Type B pancreatic cell (in vitro differentiated cells): Measurements from ENCODE around the gene PDGFA. TPM values are rescaled to one million over a fixed set of nuclear protein-coding genes. Genes with fewer than 3 reads are reported as not detected.

ENCODE experiments used
- DNase-seq: peaks from one replicate; pipeline ENCODE4 v3.0.0; 2021; ENCODE audit warnings: mixed read lengths; ENCODE audit not compliant: unreplicated experiment; ENCODE audit errors: extremely low spot score
- H3K27ac Mint-ChIP-seq: 2 replicates; pipeline ENCODE4 v1.8.0; 2021; ENCODE audit warnings: mild to moderate bottlenecking, mixed read lengths
- H3K27me3 Mint-ChIP-seq: 2 replicates; pipeline ENCODE4 v1.8.0; 2021; ENCODE audit warnings: mixed read lengths
- H3K36me3 Mint-ChIP-seq: 2 replicates; pipeline ENCODE4 v1.8.0; 2021; ENCODE audit warnings: mixed read lengths
- H3K4me1 Mint-ChIP-seq: one replicate; pipeline ENCODE4 v1.8.0; 2021; ENCODE audit warnings: mixed read lengths; ENCODE audit not compliant: unreplicated experiment
- H3K4me3 Mint-ChIP-seq: 2 replicates; pipeline ENCODE4 v1.8.0; 2021; ENCODE audit warnings: mild to moderate bottlenecking, mixed read lengths
- H3K9me3 Mint-ChIP-seq: 2 replicates; pipeline ENCODE4 v1.8.0; 2021; ENCODE audit warnings: mixed read lengths
- total RNA-seq: library from RNA; stranded (reverse); gene quantifications from 2 replicates; pipeline ENCODE4 v1.2.1, GENCODE V29; 2021; ENCODE audit warnings: low replicate concordance
- TF ChIP-seq, protein P1 (sequence below): fragments of 200-600 bp; sonication (generic); conservative IDR thresholded peaks from 2 replicates; pipeline ENCODE4 v1.5.0; 2021; ENCODE audit warnings: antibody characterized with exemption, mild to moderate bottlenecking

Gene PDGFA
- total RNA-seq, 1 donor from 2014 or later = 28.1 TPM

DNA sequence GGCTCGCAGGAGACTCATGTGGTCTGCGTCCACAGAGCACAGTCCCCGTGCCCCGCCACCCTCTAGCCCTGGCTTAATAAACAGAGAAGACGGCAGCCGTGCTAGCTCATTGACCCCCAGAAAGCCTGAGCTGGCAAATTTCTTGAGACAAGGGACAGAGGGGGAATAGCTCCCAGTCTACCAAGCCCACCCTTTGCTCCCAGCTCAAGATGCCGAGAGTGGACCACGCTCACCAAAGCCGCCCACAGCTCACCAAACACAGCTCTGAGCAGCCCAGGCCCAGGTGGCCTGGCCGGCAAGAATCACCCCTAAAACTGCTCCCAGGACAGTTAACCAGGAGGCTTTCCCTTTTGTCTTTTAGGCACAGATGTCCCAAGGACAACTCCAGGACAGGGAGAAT lies 5.4 kb downstream of the PDGFA start:
- DNase-seq = no peak
- TF ChIP-seq, protein P1, sequence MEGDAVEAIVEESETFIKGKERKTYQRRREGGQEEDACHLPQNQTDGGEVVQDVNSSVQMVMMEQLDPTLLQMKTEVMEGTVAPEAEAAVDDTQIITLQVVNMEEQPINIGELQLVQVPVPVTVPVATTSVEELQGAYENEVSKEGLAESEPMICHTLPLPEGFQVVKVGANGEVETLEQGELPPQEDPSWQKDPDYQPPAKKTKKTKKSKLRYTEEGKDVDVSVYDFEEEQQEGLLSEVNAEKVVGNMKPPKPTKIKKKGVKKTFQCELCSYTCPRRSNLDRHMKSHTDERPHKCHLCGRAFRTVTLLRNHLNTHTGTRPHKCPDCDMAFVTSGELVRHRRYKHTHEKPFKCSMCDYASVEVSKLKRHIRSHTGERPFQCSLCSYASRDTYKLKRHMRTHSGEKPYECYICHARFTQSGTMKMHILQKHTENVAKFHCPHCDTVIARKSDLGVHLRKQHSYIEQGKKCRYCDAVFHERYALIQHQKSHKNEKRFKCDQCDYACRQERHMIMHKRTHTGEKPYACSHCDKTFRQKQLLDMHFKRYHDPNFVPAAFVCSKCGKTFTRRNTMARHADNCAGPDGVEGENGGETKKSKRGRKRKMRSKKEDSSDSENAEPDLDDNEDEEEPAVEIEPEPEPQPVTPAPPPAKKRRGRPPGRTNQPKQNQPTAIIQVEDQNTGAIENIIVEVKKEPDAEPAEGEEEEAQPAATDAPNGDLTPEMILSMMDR = no peak
- H3K9me3 Mint-ChIP-seq = no peaks in the 10 kb centered on the region
- peak overlapping the region; percentile 54 for H3K4me3 Mint-ChIP-seq
- peaks cover 13% of the 10 kb centered on the region for H3K4me1 Mint-ChIP-seq
- peaks cover 28% of the 10 kb centered on the region for H3K27me3 Mint-ChIP-seq
- peaks cover 5% of the 10 kb centered on the region for H3K36me3 Mint-ChIP-seq
- H3K27ac Mint-ChIP-seq = no peak overlapping the region

GRCh38 chr7:513521-514166 lies 6.0 kb downstream of the PDGFA start:
- TF ChIP-seq, protein P1 = no peak
- no peak overlapping the region for H3K27ac Mint-ChIP-seq

GRCh38 chr7:512541-513311 lies 6.9 kb downstream of the PDGFA start:
- Mint-ChIP-seq H3K4me3 (no peak overlapping the region), H3K27ac (no peak overlapping the region), H3K9me3 (no peaks in the 10 kb centered on the region), H3K4me1 (peaks cover 13% of the 10 kb centered on the region), H3K36me3 (peaks cover 5% of the 10 kb centered on the region), H3K27me3 (peaks cover 21% of the 10 kb centered on the region)
- DNase-seq = no peak
- TF ChIP-seq, protein P1 = no peak

More at GRCh38 chr7:513521-514166, 6.0 kb downstream of the PDGFA start:
- Mint-ChIP-seq H3K36me3 (peaks cover 5% of the 10 kb centered on the region), H3K4me3 (peak overlapping the region; percentile 54), H3K4me1 (peaks cover 13% of the 10 kb centered on the region), H3K9me3 (no peaks in the 10 kb centered on the region), H3K27me3 (peaks cover 27% of the 10 kb centered on the region)
- no peak for DNase-seq

DNA sequence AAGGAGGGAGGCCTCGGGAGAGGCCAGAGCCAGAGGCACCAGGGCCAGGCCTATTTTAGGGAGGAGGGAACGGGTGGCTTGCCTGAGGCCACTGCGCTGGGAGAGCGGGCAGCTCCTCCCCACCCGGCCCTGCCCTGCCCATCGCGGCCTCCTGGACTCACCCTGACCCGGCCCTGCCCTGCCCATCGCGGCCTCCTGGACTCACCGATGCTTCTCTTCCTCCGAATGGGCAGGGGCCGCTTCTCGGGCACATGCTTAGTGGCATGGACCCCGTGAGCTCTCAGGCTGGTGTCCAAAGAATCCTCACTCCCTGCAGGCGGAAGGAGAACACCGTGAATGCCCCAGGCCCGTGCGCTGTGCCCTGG lies 7.5 kb downstream of the PDGFA start:
- DNase-seq = no peak
- peaks cover 5% of the 10 kb centered on the region for H3K36me3 Mint-ChIP-seq
- TF ChIP-seq, protein P1 = no peak
- no peak overlapping the region for H3K4me3 Mint-ChIP-seq
- no peaks in the 10 kb centered on the region for H3K9me3 Mint-ChIP-seq
- no peak overlapping the region for H3K27ac Mint-ChIP-seq
- peaks cover 20% of the 10 kb centered on the region for H3K27me3 Mint-ChIP-seq
- H3K4me1 Mint-ChIP-seq = peaks cover 13% of the 10 kb centered on the region

DNA sequence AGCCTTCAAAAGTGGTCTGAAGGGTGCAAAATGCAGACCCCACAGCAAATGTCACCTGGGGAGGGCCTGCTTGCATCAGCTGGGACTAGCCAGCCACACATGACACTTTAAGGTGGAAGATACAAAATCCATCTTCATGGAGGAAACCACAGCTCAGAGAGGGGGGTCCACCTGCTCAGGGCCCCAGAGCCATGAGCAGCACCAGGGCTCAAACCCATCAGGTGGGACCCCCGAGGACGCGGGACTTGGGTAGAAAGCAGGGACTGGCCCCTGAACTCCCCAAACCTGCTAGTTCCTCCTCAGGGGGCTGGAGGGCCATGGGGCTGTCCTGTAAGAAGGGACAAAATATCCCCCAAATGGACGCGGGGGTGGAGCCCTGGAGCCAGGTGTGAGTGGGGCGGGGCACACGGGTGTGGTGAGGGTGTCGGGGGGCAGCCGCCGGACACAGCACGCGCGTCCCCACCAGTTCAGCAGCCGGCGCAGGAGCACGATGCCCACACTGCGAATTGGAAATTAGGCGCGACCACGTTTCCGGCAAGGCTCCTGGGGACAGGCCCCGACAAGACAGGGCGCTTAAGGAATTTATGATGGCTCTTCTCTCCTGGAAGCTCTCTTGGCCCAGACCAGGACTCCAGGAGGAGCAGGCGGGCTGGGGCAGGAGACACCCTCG lies 8.0 kb downstream of the PDGFA start:
- TF ChIP-seq, protein P1 = no peak
- H3K36me3 Mint-ChIP-seq = peaks cover 5% of the 10 kb centered on the region
- H3K27me3 Mint-ChIP-seq = peaks cover 20% of the 10 kb centered on the region
- peaks cover 13% of the 10 kb centered on the region for H3K4me1 Mint-ChIP-seq
- H3K27ac Mint-ChIP-seq = no peak overlapping the region
- no peaks in the 10 kb centered on the region for H3K9me3 Mint-ChIP-seq
- H3K4me3 Mint-ChIP-seq = no peak overlapping the region
- no peak for DNase-seq
